22Rv1 (cell line): ENCODE measurements around the gene MPL.

Experiments used
- ZFX ChIP-seq: fragments of 450-650 bp; IDR thresholded peaks from 2 replicates; pipeline ENCODE4 v1.6.1; 2017; ENCODE audit warnings: antibody characterized with exemption, borderline replicate concordance
- TF ChIP-seq, protein P1 (sequence below): fragments of 450-650 bp; IDR thresholded peaks from 2 replicates; pipeline ENCODE4 v1.5.1; 2017; ENCODE audit warnings: mild to moderate bottlenecking

- TF ChIP-seq, protein P1, sequence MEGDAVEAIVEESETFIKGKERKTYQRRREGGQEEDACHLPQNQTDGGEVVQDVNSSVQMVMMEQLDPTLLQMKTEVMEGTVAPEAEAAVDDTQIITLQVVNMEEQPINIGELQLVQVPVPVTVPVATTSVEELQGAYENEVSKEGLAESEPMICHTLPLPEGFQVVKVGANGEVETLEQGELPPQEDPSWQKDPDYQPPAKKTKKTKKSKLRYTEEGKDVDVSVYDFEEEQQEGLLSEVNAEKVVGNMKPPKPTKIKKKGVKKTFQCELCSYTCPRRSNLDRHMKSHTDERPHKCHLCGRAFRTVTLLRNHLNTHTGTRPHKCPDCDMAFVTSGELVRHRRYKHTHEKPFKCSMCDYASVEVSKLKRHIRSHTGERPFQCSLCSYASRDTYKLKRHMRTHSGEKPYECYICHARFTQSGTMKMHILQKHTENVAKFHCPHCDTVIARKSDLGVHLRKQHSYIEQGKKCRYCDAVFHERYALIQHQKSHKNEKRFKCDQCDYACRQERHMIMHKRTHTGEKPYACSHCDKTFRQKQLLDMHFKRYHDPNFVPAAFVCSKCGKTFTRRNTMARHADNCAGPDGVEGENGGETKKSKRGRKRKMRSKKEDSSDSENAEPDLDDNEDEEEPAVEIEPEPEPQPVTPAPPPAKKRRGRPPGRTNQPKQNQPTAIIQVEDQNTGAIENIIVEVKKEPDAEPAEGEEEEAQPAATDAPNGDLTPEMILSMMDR = no peak
- no peak for TF ChIP-seq ZFX
These were observed 28.8 kb upstream of the MPL start for GRCh38 chr1:43308635-43309404.
